Fibroblast of skin of right biceps (primary cell): Measurements from ENCODE around the gene JMJD7.

Source experiments
- DNase-seq: peaks from one replicate; pipeline ENCODE4 v3.0.0-alpha.2; 2013

Gene JMJD7

GRCh38 chr15:41886741-41887140 lies 58.8 kb downstream of the JMJD7 start:
- no peak for DNase-seq

- no peak for DNase-seq
Observed at GRCh38 chr15:41887161-41887560, 59.3 kb downstream of the JMJD7 start.
